Gastroesophageal sphincter (tissue), 4 donors: ENCODE results near the gene PDPR. TPM values are rescaled to one million over a fixed set of nuclear protein-coding genes. Genes with fewer than 3 reads are reported as not detected.
"Not testable (repeated sequence)": the region's sequence is repeated elsewhere in the genome, so short reads cannot be mapped to it uniquely, and the experiment has no call there.

ENCODE experiments used
- ATAC-seq: fragments of 150-250 bp; one replicate; pipeline ENCODE4 v1.9.1; 2016; ENCODE audit warnings: mild to moderate bottlenecking, moderate library complexity
- H3K27ac ChIP-seq, 4 donors: fragments of 200-600 bp; sonication (generic) in 3 of 4; 1 replicate in 3 of 4; 2 replicates in 1 of 4; pipeline ENCODE4 v1.5.1; 2016 to 2019
- H3K27me3 ChIP-seq: fragments of 200-600 bp; sonication (generic); one replicate; pipeline ENCODE4 v1.5.1; 2019
- H3K36me3 ChIP-seq, 2 donors: fragments of 200-600 bp; sonication (generic); one replicate each; pipeline ENCODE4 v1.5.1; 2019; ENCODE audit warnings: control low read depth in 1 of 2
- H3K4me1 ChIP-seq, 3 donors: fragments of 200-600 bp; sonication (generic); 1 replicate in 2 of 3; 2 replicates in 1 of 3; pipeline ENCODE4 v1.5.1; 2016 to 2019; ENCODE audit warnings: control low read depth in 2 of 3
- H3K4me3 ChIP-seq, 2 donors: fragments of 200-600 bp; sonication (generic); one replicate each; pipeline ENCODE4 v1.5.1; 2019; ENCODE audit warnings: mild to moderate bottlenecking in 1 of 2, moderate library complexity in 1 of 2
- H3K9me3 ChIP-seq, 3 donors: fragments of 200-600 bp; sonication (generic); one replicate each; pipeline ENCODE4 v1.5.1; 2017 to 2019; ENCODE audit warnings: control low read depth in 2 of 3
- CTCF ChIP-seq, 4 experiments: fragments of 200-600 bp in 2 of 4; fragments of 450-650 bp in 2 of 4; sonication (generic) in 1 of 4; IDR thresholded peaks; one replicate each; pipeline ENCODE4 v1.5.1; 2017 to 2019; ENCODE audit warnings: antibody characterized with exemption in 4 of 4, mild to moderate bottlenecking in 2 of 4, moderate library complexity in 2 of 4
- EP300 ChIP-seq: sonication (generic); formaldehyde crosslinking; IDR thresholded peaks from one replicate; pipeline ENCODE4 v1.6.1; 2017; ENCODE audit warnings: antibody characterized with exemption, mild to moderate bottlenecking
- POLR2A ChIP-seq, 2 donors: fragments of 450-650 bp; IDR thresholded peaks; one replicate each; pipeline ENCODE4 v1.6.1; 2017; ENCODE audit warnings: antibody characterized with exemption in 2 of 2, mild to moderate bottlenecking in 2 of 2, moderate library complexity in 1 of 2
- POLR2AphosphoS5 ChIP-seq: sonication (generic); formaldehyde crosslinking; IDR thresholded peaks from one replicate; pipeline ENCODE4 v1.6.1; 2017; ENCODE audit warnings: antibody characterized with exemption
- WGBS, 2 donors: methylation state at CpG; one replicate each; pipeline ENCODE4 v1.1.5; 2018; ENCODE audit warnings: low coverage in 1 of 2; 5-methylcytosine and 5-hydroxymethylcytosine counted together
- total RNA-seq, 4 donors: library from RNA; depleted of rRNA; stranded (reverse); fragments of >200 nt; gene quantifications; one replicate each; pipeline ENCODE4 v1.1.0, GENCODE V29; 2016

PDPR gene
- total RNA-seq, 4 donors from 2014 or later = 24.0 to 38.3 (median 29.8) TPM

DNA sequence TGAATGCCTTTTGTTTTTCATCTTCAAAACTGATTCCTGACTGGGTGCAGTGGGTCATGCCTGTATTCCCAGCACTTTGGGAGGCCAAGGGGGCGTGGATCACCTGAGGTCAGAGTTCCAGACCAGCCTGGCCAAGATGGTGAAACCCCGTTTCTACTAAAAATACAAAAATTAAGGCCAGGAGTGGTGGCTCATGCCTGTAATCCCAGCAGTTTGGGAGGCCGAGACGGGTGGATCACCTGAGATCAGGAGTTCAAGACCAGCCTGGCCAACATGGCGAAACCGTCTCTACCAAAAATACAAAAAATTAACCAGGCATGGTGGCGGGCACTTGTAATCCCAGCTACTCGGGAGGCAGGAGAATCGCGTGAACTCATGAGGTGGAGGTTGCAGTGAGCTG, 28.6 kb downstream of the PDPR start:
- H3K9me3 ChIP-seq, H3K27ac ChIP-seq, H3K4me1 ChIP-seq, ATAC-seq, H3K27me3 ChIP-seq, H3K4me3 ChIP-seq: not testable (repeated sequence)
- peaks cover 3 to 87% of the 10 kb centered on the region in 2 donors for H3K36me3 ChIP-seq
- WGBS, 2 donors = 82 to 94% methylated on average over 6 to 10 of the region's 10 CpGs

GRCh38 chr16:70143231-70143895, 29.2 kb downstream of the PDPR start:
- H3K27ac ChIP-seq, H3K9me3 ChIP-seq, H3K27me3 ChIP-seq, H3K4me1 ChIP-seq, ATAC-seq, H3K4me3 ChIP-seq: not testable (repeated sequence)
- H3K36me3 ChIP-seq = peaks cover 3 to 87% of the 10 kb centered on the region in 2 donors
- WGBS, 2 donors = 75 to 83% methylated on average over 8 of the region's 9 CpGs

DNA sequence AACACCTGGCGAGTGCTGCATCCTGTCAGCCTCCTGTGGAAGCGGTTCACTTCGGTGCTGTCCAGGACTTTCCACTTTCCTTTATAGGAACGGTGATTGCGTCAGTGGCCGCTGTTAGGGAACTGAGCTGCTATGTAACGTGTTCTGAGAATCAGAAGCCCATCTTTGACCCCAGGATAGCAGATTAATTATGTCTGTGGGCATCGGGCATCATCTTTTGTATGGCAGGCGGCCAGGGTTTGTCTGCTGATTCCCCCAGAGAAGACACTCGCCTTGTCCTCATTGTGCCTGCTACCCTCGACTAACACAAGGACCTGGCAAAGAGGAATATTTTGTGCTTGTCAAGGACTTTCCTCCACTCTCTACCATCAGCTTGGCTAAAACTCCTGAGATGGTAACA, 33.7 kb downstream of the PDPR start:
- H3K4me1 ChIP-seq, H3K9me3 ChIP-seq, H3K27me3 ChIP-seq, ATAC-seq, H3K4me3 ChIP-seq, H3K27ac ChIP-seq: not testable (repeated sequence)
- peaks cover 3 to 87% of the 10 kb centered on the region in 2 donors for H3K36me3 ChIP-seq
- WGBS, 2 donors = 82% methylated on average over 2 of the region's 11 CpGs; no CpG with 5 or more reads in 1 of the 2 donors

DNA sequence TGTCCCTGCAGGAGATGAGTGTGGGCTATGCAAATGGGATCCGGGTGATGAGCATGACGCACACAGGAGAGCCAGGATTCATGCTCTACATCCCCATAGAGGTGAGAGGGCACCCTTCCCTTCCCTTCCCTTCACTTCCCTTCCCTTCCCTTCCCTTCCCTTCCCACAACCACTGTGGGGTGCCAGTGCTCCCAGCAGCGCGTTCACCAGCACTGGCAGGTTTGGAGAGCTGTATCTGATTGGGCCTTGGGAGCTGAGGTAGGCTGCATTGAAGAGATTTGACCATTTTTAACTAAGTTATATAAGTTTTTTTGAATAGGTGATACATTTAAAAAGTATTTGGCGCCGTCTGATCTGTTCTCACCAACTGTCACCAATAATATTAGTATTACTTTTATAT, 34.3 kb downstream of the PDPR start:
- not testable (repeated sequence) for ATAC-seq, H3K27me3 ChIP-seq, H3K4me3 ChIP-seq, H3K27ac ChIP-seq, H3K9me3 ChIP-seq, H3K4me1 ChIP-seq
- 97 to 98% methylated on average over 6 of the region's 6 CpGs for WGBS, 2 donors
- peaks cover 0 to 87% of the 10 kb centered on the region in 2 donors for H3K36me3 ChIP-seq

- H3K27me3 ChIP-seq, ATAC-seq, H3K27ac ChIP-seq, H3K4me1 ChIP-seq, H3K9me3 ChIP-seq, H3K4me3 ChIP-seq: not testable (repeated sequence)
- WGBS, 2 donors = 93 to 94% methylated on average over 4 to 7 of the region's 8 CpGs
- H3K36me3 ChIP-seq = peaks cover 0 to 90% of the 10 kb centered on the region in 2 donors
Observed at GRCh38 chr16:70149296-70149695, 35.2 kb downstream of the PDPR start.

DNA sequence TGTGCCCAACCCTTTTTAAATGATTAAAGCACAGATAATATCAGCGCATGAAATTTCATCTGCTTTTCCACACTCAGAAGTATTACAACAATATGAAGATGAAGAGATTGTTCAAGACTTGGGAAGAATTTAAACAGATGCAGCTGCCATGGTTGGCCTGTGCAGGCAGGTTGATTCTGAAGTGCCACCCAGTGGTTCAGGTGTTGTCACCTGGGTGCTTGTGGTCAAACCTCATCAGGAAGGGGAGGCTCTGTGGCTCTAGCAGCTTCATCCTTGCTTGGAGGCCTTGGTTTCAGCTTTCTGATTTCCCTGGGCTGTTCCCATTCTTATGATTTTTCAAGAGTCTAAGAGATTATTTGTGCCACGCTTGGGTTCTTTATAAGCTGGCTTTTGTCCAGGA, 37.3 kb downstream of the PDPR start:
- WGBS, 2 donors = 82 to 100% methylated on average over 2 of the region's 2 CpGs
- Histone ChIP-seq H3K9me3 (no peaks in the 10 kb centered on the region), H3K36me3 (peaks cover 0 to 92% of the 10 kb centered on the region in 2 donors), H3K27ac (no peak overlapping the region), H3K27me3 (no peaks in the 10 kb centered on the region), H3K4me3 (no peak overlapping the region), H3K4me1 (no peaks in the 10 kb centered on the region)
- ATAC-seq = no peak
- TF ChIP-seq CTCF (IDR thresholded peaks at IDR 0.05) (no peak), EP300 (no peak), POLR2AphosphoS5 (no peak), POLR2A (IDR thresholded peaks at IDR 0.05) (no peak)

DNA sequence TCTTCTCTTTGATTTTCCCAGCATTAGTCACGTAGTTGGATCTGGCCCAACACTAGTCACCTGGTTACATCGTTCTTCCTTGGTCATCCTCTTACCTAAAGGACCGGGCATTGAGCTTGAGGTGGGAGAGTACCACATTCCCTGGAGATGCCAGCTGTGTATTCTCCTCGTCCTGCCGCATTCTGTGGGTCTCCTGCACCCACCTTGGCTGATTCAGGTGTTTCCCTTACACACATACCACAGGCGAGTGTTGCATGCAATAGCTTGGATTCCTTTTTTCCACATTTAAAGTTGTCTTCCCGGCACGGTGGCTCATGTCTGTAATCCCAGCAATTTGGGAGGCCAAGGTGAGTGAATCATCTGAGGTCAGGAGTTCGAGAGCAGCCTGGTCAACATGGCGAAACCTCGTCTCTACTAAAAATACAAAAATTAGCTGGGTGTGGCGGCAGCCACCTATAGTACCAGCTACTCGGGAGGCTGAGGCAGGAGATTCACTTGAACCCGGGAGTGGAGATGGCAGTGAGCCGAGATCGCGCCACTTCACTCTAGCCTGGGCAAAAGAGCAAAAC, 37.9 kb downstream of the PDPR start:
- Histone ChIP-seq H3K27ac (no peak overlapping the region), H3K4me1 (no peaks in the 10 kb centered on the region), H3K36me3 (peaks cover 0 to 99% of the 10 kb centered on the region in 2 donors), H3K4me3 (no peak overlapping the region), H3K9me3 (no peaks in the 10 kb centered on the region), H3K27me3 (no peaks in the 10 kb centered on the region)
- TF ChIP-seq POLR2AphosphoS5 (no peak), CTCF (IDR thresholded peaks at IDR 0.05) (no peak), EP300 (no peak), POLR2A (IDR thresholded peaks at IDR 0.05) (no peak)
- ATAC-seq = no peak
- WGBS, 2 donors = 75 to 83% methylated on average over 13 of the region's 17 CpGs
